Omental fat pad (tissue), 4 donors: Measurements from ENCODE around the gene PJVK. TPM values are rescaled to one million over a fixed set of nuclear protein-coding genes. Genes with fewer than 3 reads are reported as not detected.

Experiments used
- ATAC-seq: fragments of 150-250 bp; one replicate; pipeline ENCODE4 v1.9.1; 2016; ENCODE audit warnings: mild to moderate bottlenecking, moderate library complexity; ENCODE audit not compliant: low FRiP score
- DNase-seq: peaks from one replicate; pipeline ENCODE4 v3.0.0-alpha.2; 2019; ENCODE audit warnings: low spot score
- total RNA-seq, 4 donors: library from RNA; depleted of rRNA; stranded (reverse); fragments of >200 nt; gene quantifications; one replicate each; pipeline ENCODE4 v1.1.0, GENCODE V29; 2016
- TF ChIP-seq, protein P1 (sequence below), 3 donors: fragments of 450-650 bp; IDR thresholded peaks; one replicate each; pipeline ENCODE4 v1.5.1; 2016 to 2017; ENCODE audit warnings: antibody characterized with exemption in 3 of 3, mild to moderate bottlenecking in 3 of 3, moderate library complexity in 2 of 3

The PJVK gene
- total RNA-seq, 4 donors from 2014 or later: 2.2 to 2.8 (median 2.5) TPM

- TF ChIP-seq, protein P1, sequence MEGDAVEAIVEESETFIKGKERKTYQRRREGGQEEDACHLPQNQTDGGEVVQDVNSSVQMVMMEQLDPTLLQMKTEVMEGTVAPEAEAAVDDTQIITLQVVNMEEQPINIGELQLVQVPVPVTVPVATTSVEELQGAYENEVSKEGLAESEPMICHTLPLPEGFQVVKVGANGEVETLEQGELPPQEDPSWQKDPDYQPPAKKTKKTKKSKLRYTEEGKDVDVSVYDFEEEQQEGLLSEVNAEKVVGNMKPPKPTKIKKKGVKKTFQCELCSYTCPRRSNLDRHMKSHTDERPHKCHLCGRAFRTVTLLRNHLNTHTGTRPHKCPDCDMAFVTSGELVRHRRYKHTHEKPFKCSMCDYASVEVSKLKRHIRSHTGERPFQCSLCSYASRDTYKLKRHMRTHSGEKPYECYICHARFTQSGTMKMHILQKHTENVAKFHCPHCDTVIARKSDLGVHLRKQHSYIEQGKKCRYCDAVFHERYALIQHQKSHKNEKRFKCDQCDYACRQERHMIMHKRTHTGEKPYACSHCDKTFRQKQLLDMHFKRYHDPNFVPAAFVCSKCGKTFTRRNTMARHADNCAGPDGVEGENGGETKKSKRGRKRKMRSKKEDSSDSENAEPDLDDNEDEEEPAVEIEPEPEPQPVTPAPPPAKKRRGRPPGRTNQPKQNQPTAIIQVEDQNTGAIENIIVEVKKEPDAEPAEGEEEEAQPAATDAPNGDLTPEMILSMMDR (IDR thresholded peaks at IDR 0.05): no peak
- ATAC-seq: no peak
- no peak for DNase-seq
Observed at GRCh38 chr2:178508646-178509045, 57.5 kb downstream of the PJVK start.

DNA sequence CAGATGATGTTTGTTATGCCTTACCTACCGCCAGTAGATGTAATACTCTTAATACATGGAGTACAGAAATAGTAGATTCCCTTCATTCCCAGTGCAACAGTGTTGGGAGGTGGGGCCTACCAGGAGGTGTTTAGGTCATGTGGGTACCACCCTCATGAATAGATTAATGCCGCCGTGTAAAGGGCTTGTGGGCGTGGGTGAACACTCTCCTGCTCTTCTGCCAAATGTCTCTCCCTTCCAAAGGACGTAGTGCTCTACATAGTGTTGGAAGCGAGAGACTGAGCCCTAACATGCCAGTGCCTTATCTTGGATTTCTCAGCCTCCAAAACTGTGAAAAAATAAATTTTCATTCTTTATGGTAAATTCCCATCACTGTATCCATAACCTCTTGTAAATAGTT is 59.2 kb downstream of the PJVK start:
- ATAC-seq (no peak), DNase-seq (no peak)
- TF ChIP-seq, protein P1 (IDR thresholded peaks at IDR 0.05): no peak

Other genes with a start within 250 kb of the PJVK start
- gene PRKRA, start 203 bp upstream of the PJVK start, total RNA-seq: 10 to 100 TPM; 50.7 to 67.4 (median 60.4) TPM
- gene FKBP7, start 27.2 kb downstream of the PJVK start, total RNA-seq: 10 to 100 TPM in 3 of 4 donors, 1 to 10 TPM in 1; 6.8 to 17.5 (median 15.3) TPM
- gene PLEKHA3, start 29.1 kb downstream of the PJVK start, total RNA-seq: 10 to 100 TPM in 3 of 4 donors, 1 to 10 TPM in 1; 9.4 to 13.2 (median 11.2) TPM